K562 (cell line): ENCODE results near the gene HSPA14. TPM values are rescaled to one million over a fixed set of nuclear protein-coding genes. Genes with fewer than 3 reads are reported as not detected.

ENCODE experiments used
- CAMTA2 ChIP-seq: fragments of 250-450 bp; sonication (Bioruptor Pico); conservative IDR thresholded peaks from 2 replicates; pipeline ENCODE4 v1.5.1; 2022
- COPS2 ChIP-seq: fragments of 450-650 bp; conservative IDR thresholded peaks from 2 replicates; pipeline ENCODE4 v1.6.1; 2016; ENCODE audit warnings: mild to moderate bottlenecking, moderate library complexity
- FOXJ3 ChIP-seq: sonication (generic); formaldehyde crosslinking; IDR thresholded peaks from 2 replicates; pipeline ENCODE4 v1.4.0; 2020; ENCODE audit warnings: mild to moderate bottlenecking, missing genetic modification reagents
- GTF2E2 ChIP-seq: fragments of 200-800 bp; sonication (Bioruptor generic); IDR thresholded peaks from 2 replicates; pipeline ENCODE4 v1.6.1; 2016; ENCODE audit warnings: missing genetic modification characterization, missing compliant biosample characterization
- KDM1A ChIP-seq, 2 experiments: fragments of 450-650 bp; IDR thresholded peaks; 2 replicates each; pipeline ENCODE4 v1.6.1; 2016; ENCODE audit warnings: mild to moderate bottlenecking in 2 of 2
- NEUROD1 ChIP-seq: fragments of 150-350 bp; IDR thresholded peaks from 2 replicates; pipeline ENCODE4 v1.6.1; 2014; ENCODE audit warnings: borderline replicate concordance, low read length, low read depth; ENCODE audit not compliant: partially characterized antibody
- PHF20 ChIP-seq: fragments of 450-650 bp; IDR thresholded peaks from 2 replicates; pipeline ENCODE4 v1.6.1; 2018; ENCODE audit not compliant: partially characterized antibody
- PHF21A ChIP-seq: fragments of 450-650 bp; IDR thresholded peaks from 2 replicates; pipeline ENCODE4 v1.6.1; 2017; ENCODE audit warnings: low read depth, borderline replicate concordance
- TCF3 ChIP-seq: sonication (generic); formaldehyde crosslinking; IDR thresholded peaks from 2 replicates; pipeline ENCODE4 v1.4.0; 2020; ENCODE audit warnings: mild to moderate bottlenecking, missing genetic modification reagents
- ZBTB40 ChIP-seq, 2 experiments: fragments of 450-650 bp in 1 of 2; sonication (generic) in 1 of 2; formaldehyde crosslinking in 1 of 2; IDR thresholded peaks; 2 replicates each; pipeline versions ENCODE4 v1.7.1 to v1.9.0; 2016 to 2022; ENCODE audit warnings: inconsistent platforms in 1 of 2, mild to moderate bottlenecking in 1 of 2, missing genetic modification reagents in 1 of 2
- ZC3H11A ChIP-seq: IDR thresholded peaks from 2 replicates; pipeline ENCODE4 v1.6.1; 2012; ENCODE audit warnings: low read depth, low read length, improper control_type of control experiment
- ZNF12 ChIP-seq: sonication (generic); formaldehyde crosslinking; IDR thresholded peaks from 2 replicates; pipeline ENCODE4 v1.4.0; 2020; ENCODE audit warnings: mild to moderate bottlenecking, missing genetic modification reagents
- ZNF384 ChIP-seq: IDR thresholded peaks from 2 replicates; pipeline ENCODE4 v1.6.1; 2012; ENCODE audit warnings: low read depth, low read length, improper control_type of control experiment
- ZNF695 ChIP-seq: fragments of 450-650 bp; formaldehyde crosslinking; IDR thresholded peaks from 2 replicates; pipeline ENCODE4 v1.4.0; 2020; ENCODE audit warnings: mild to moderate bottlenecking, moderate library complexity
- polyA plus RNA-seq, 8 experiments: library from polyadenylated mRNA; depleted of rRNA in 4 of 8; stranded (reverse) in 5 of 8; unstranded in 3 of 8; fragments of >200 nt; fragmentation: Nextera tagmentation in 2 of 8; fragmentation: Illumina TruSeq in 1 of 8; extraction: Ambion mirVana in 2 of 8; extraction: Trizol in 1 of 8; gene quantifications; 2 replicates each; pipeline versions ENCODE4 v1.2.1 to v1.2.3, GENCODE V29; 2011 to 2014; ENCODE audit warnings: inconsistent platforms in 1 of 8, missing spikeins in 1 of 8
- total RNA-seq, 7 experiments: library from RNA; depleted of rRNA in 6 of 7; stranded (reverse); fragments of >200 nt in 6 of 7; fragmentation: Illumina TruSeq in 2 of 7; extraction: Trizol in 2 of 7; gene quantifications; 2 replicates each; pipeline versions ENCODE4 v1.2.1 to v1.2.3, GENCODE V29; 2011 to 2021; ENCODE audit warnings: low replicate concordance in 1 of 7

Gene HSPA14
- total and polyA plus RNA-seq, 9 of the 15 experiments (the other 6 are each of a cell fraction or from before 2014, with no cell fraction given) = 41.9 to 75.0 (median 63.2) TPM

GRCh38 chr10:14904316-14904732 lies 66.2 kb downstream of the HSPA14 start (continued):
- TF ChIP-seq TCF3 (CRISPR knock-in tag) = no peak
- TF ChIP-seq PHF20 = no peak
- TF ChIP-seq CAMTA2 (CRISPR knock-in tag) = no peak
- TF ChIP-seq KDM1A (IDR thresholded peaks at IDR 0.05) = peak; percentile 58 to 79
- TF ChIP-seq GTF2E2 (tag) = no peak
- no peak for TF ChIP-seq COPS2
- TF ChIP-seq ZNF384 = peak; percentile 87
- TF ChIP-seq PHF21A = peak; percentile 76; the same call in 1 of the 2 replicates
- TF ChIP-seq ZNF12 (CRISPR knock-in tag) = no peak
- peak; percentile 69 for TF ChIP-seq ZBTB40 (IDR thresholded peaks at IDR 0.05)
- no peak; the same call in none of the 2 replicates for TF ChIP-seq ZBTB40 (CRISPR knock-in tag; IDR thresholded peaks at IDR 0.05)
- TF ChIP-seq ZC3H11A = no peak
- TF ChIP-seq ZNF695 (CRISPR knock-in tag) = no peak
- no peak for TF ChIP-seq FOXJ3 (CRISPR knock-in tag)
- no peak for TF ChIP-seq NEUROD1
